ENCODE results near the gene GRIA4. TPM values are rescaled to one million over a fixed set of nuclear protein-coding genes. Genes with fewer than 3 reads are reported as not detected.
"Not testable (repeated sequence)": the region's sequence is repeated elsewhere in the genome, so short reads cannot be mapped to it uniquely, and the experiment has no call there.

Gene GRIA4
- polyA plus RNA-seq, 1 donor: 7.3 TPM

- no CpG with 5 or more reads among the region's 2 CpGs for whole genome bisulfite sequencing (ENCODE audit: insufficient coverage, low lambda C conversion rate)
These were observed 131.7 kb downstream of the GRIA4 start for GRCh38 chr11:105741488-105742020.

GRCh38 chr11:105754260-105754659 lies 144.4 kb downstream of the GRIA4 start:
- no peak for DNase-seq
- no peak overlapping the region for H3K4me3 ChIP-seq (ENCODE audit: low read length)
- no peak overlapping the region for H3K27ac ChIP-seq (ENCODE audit: low read length)
- H3K4me1 ChIP-seq (ENCODE audit: control insufficient read depth, insufficient read depth, low read length): no peaks in the 10 kb centered on the region
- no peaks in the 10 kb centered on the region for H3K9me3 ChIP-seq (ENCODE audit: control insufficient read depth, low read depth, low read length)
- WGBS (ENCODE audit: insufficient coverage, low lambda C conversion rate): no CpG with 5 or more reads among the region's 1 CpG
- H3K27me3 ChIP-seq (ENCODE audit: control insufficient read depth, insufficient read depth, low read length): no peaks in the 10 kb centered on the region
- no peaks in the 10 kb centered on the region for H3K36me3 ChIP-seq (ENCODE audit: control insufficient read depth, insufficient read depth, low read length)

More at GRCh38 chr11:105741488-105742020, 131.7 kb downstream of the GRIA4 start:
- Histone ChIP-seq H3K4me3 (ENCODE audit: low read length) (no peak overlapping the region), H3K27me3 (ENCODE audit: control insufficient read depth, insufficient read depth, low read length) (no peaks in the 10 kb centered on the region), H3K4me1 (ENCODE audit: control insufficient read depth, insufficient read depth, low read length) (no peaks in the 10 kb centered on the region), H3K36me3 (ENCODE audit: control insufficient read depth, insufficient read depth, low read length) (no peaks in the 10 kb centered on the region), H3K27ac (ENCODE audit: low read length) (no peak overlapping the region), H3K9me3 (ENCODE audit: control insufficient read depth, low read depth, low read length) (no peaks in the 10 kb centered on the region)
- DNase-seq: peak in 1 of 2 donors; percentile 26

GRCh38 chr11:105754716-105755115 lies 144.8 kb downstream of the GRIA4 start:
- H3K4me3 ChIP-seq (ENCODE audit: low read length): no peak overlapping the region
- no CpG with 5 or more reads among the region's 1 CpG for WGBS (ENCODE audit: insufficient coverage, low lambda C conversion rate)
- no peaks in the 10 kb centered on the region for H3K27me3 ChIP-seq (ENCODE audit: control insufficient read depth, insufficient read depth, low read length)
- H3K36me3 ChIP-seq (ENCODE audit: control insufficient read depth, insufficient read depth, low read length): no peaks in the 10 kb centered on the region
- no peak overlapping the region for H3K27ac ChIP-seq (ENCODE audit: low read length)
- H3K4me1 ChIP-seq (ENCODE audit: control insufficient read depth, insufficient read depth, low read length): no peaks in the 10 kb centered on the region
- no peaks in the 10 kb centered on the region for H3K9me3 ChIP-seq (ENCODE audit: control insufficient read depth, low read depth, low read length)
- DNase-seq: no peak

GRCh38 chr11:105757107-105757506 lies 147.2 kb downstream of the GRIA4 start:
- WGBS (ENCODE audit: insufficient coverage, low lambda C conversion rate): 65% methylated on average over 2 of the region's 6 CpGs
- H3K9me3 ChIP-seq (ENCODE audit: control insufficient read depth, low read depth, low read length): no peaks in the 10 kb centered on the region
- no peaks in the 10 kb centered on the region for H3K4me1 ChIP-seq (ENCODE audit: control insufficient read depth, insufficient read depth, low read length)
- no peak overlapping the region for H3K4me3 ChIP-seq (ENCODE audit: low read length)
- H3K36me3 ChIP-seq (ENCODE audit: control insufficient read depth, insufficient read depth, low read length): no peaks in the 10 kb centered on the region
- H3K27me3 ChIP-seq (ENCODE audit: control insufficient read depth, insufficient read depth, low read length): no peaks in the 10 kb centered on the region
- no peak overlapping the region for H3K27ac ChIP-seq (ENCODE audit: low read length)
- DNase-seq: no peak

- Histone ChIP-seq H3K9me3 (ENCODE audit: control insufficient read depth, low read depth, low read length) (no peaks in the 10 kb centered on the region), H3K4me3 (ENCODE audit: low read length) (no peak overlapping the region), H3K36me3 (ENCODE audit: control insufficient read depth, insufficient read depth, low read length) (no peaks in the 10 kb centered on the region), H3K27ac (ENCODE audit: low read length) (no peak overlapping the region), H3K4me1 (ENCODE audit: control insufficient read depth, insufficient read depth, low read length) (no peaks in the 10 kb centered on the region), H3K27me3 (ENCODE audit: control insufficient read depth, insufficient read depth, low read length) (no peaks in the 10 kb centered on the region)
- no peak for DNase-seq
- WGBS (ENCODE audit: insufficient coverage, low lambda C conversion rate): no CpG with 5 or more reads among the region's 2 CpGs
These were observed 153.7 kb downstream of the GRIA4 start for GRCh38 chr11:105763594-105763993.

GRCh38 chr11:105767931-105768330 lies 158.1 kb downstream of the GRIA4 start:
- H3K4me1 ChIP-seq (ENCODE audit: control insufficient read depth, insufficient read depth, low read length): no peaks in the 10 kb centered on the region

GRCh38 chr11:105769627-105770026 lies 159.8 kb downstream of the GRIA4 start:
- Histone ChIP-seq H3K27me3 (ENCODE audit: control insufficient read depth, insufficient read depth, low read length) (no peaks in the 10 kb centered on the region), H3K27ac (ENCODE audit: low read length) (no peak overlapping the region), H3K9me3 (ENCODE audit: control insufficient read depth, low read depth, low read length) (no peaks in the 10 kb centered on the region), H3K4me1 (ENCODE audit: control insufficient read depth, insufficient read depth, low read length) (no peaks in the 10 kb centered on the region), H3K36me3 (ENCODE audit: control insufficient read depth, insufficient read depth, low read length) (no peaks in the 10 kb centered on the region), H3K4me3 (ENCODE audit: low read length) (no peak overlapping the region)
- no peak for DNase-seq
- WGBS (ENCODE audit: insufficient coverage, low lambda C conversion rate): 93% methylated on average over 2 of the region's 2 CpGs

More at GRCh38 chr11:105767931-105768330, 158.1 kb downstream of the GRIA4 start:
- no peaks in the 10 kb centered on the region for H3K27me3 ChIP-seq (ENCODE audit: control insufficient read depth, insufficient read depth, low read length)
- H3K9me3 ChIP-seq (ENCODE audit: control insufficient read depth, low read depth, low read length): no peaks in the 10 kb centered on the region
- H3K27ac ChIP-seq (ENCODE audit: low read length): no peak overlapping the region
- DNase-seq: no peak
- H3K36me3 ChIP-seq (ENCODE audit: control insufficient read depth, insufficient read depth, low read length): no peaks in the 10 kb centered on the region
- H3K4me3 ChIP-seq (ENCODE audit: low read length): no peak overlapping the region

GRCh38 chr11:105773452-105773851 lies 163.6 kb downstream of the GRIA4 start:
- not testable (repeated sequence) for H3K9me3 ChIP-seq (ENCODE audit: control insufficient read depth, low read depth, low read length); H3K27me3 ChIP-seq (ENCODE audit: control insufficient read depth, insufficient read depth, low read length)
- 100% methylated on average over 1 of the region's 3 CpGs for WGBS (ENCODE audit: insufficient coverage, low lambda C conversion rate)

GRCh38 chr11:105774899-105775298 lies 165.0 kb downstream of the GRIA4 start:
- Histone ChIP-seq H3K4me1 (ENCODE audit: control insufficient read depth, insufficient read depth, low read length) (no peaks in the 10 kb centered on the region), H3K36me3 (ENCODE audit: control insufficient read depth, insufficient read depth, low read length) (no peaks in the 10 kb centered on the region), H3K27me3 (ENCODE audit: control insufficient read depth, insufficient read depth, low read length) (no peaks in the 10 kb centered on the region), H3K27ac (ENCODE audit: low read length) (no peak overlapping the region), H3K9me3 (ENCODE audit: control insufficient read depth, low read depth, low read length) (no peaks in the 10 kb centered on the region), H3K4me3 (ENCODE audit: low read length) (no peak overlapping the region)
- WGBS (ENCODE audit: insufficient coverage, low lambda C conversion rate): 50% methylated on average over 1 of the region's 4 CpGs
- no peak for DNase-seq

More at GRCh38 chr11:105773452-105773851, 163.6 kb downstream of the GRIA4 start:
- DNase-seq; H3K4me1 ChIP-seq (ENCODE audit: control insufficient read depth, insufficient read depth, low read length); H3K27ac ChIP-seq (ENCODE audit: low read length); H3K36me3 ChIP-seq (ENCODE audit: control insufficient read depth, insufficient read depth, low read length); H3K4me3 ChIP-seq (ENCODE audit: low read length): not testable (repeated sequence)

GRCh38 chr11:105780781-105781525 lies 171.1 kb downstream of the GRIA4 start:
- no peaks in the 10 kb centered on the region for H3K36me3 ChIP-seq (ENCODE audit: control insufficient read depth, insufficient read depth, low read length)
- H3K9me3 ChIP-seq (ENCODE audit: control insufficient read depth, low read depth, low read length): no peaks in the 10 kb centered on the region
- no peaks in the 10 kb centered on the region for H3K4me1 ChIP-seq (ENCODE audit: control insufficient read depth, insufficient read depth, low read length)
- H3K4me3 ChIP-seq (ENCODE audit: low read length): no peak overlapping the region
- H3K27me3 ChIP-seq (ENCODE audit: control insufficient read depth, insufficient read depth, low read length): no peaks in the 10 kb centered on the region
- H3K27ac ChIP-seq (ENCODE audit: low read length): no peak overlapping the region
- no peak for DNase-seq
- 83% methylated on average over 1 of the region's 3 CpGs for WGBS (ENCODE audit: insufficient coverage, low lambda C conversion rate)

GRCh38 chr11:105781807-105782206 lies 171.9 kb downstream of the GRIA4 start:
- H3K4me1 ChIP-seq (ENCODE audit: control insufficient read depth, insufficient read depth, low read length): no peaks in the 10 kb centered on the region
- no peaks in the 10 kb centered on the region for H3K9me3 ChIP-seq (ENCODE audit: control insufficient read depth, low read depth, low read length)
- no peak for DNase-seq
- H3K27ac ChIP-seq (ENCODE audit: low read length): no peak overlapping the region
- no peak overlapping the region for H3K4me3 ChIP-seq (ENCODE audit: low read length)
- H3K27me3 ChIP-seq (ENCODE audit: control insufficient read depth, insufficient read depth, low read length): no peaks in the 10 kb centered on the region
- no peaks in the 10 kb centered on the region for H3K36me3 ChIP-seq (ENCODE audit: control insufficient read depth, insufficient read depth, low read length)
- WGBS (ENCODE audit: insufficient coverage, low lambda C conversion rate): 50% methylated on average over 1 of the region's 1 CpG

Data from large intestine (tissue), 3 donors.